SK-N-MC (cell line): ENCODE results near the gene PDE4D.

Source experiments
- DNase-seq: peaks from one replicate; pipeline ENCODE4 v3.0.0-alpha.2; 2011; ENCODE audit warnings: low read depth, low spot score
- H3K27ac ChIP-seq: fragments of 200-600 bp; sonication (generic); 2 replicates; pipeline ENCODE4 v1.5.1; 2016; ENCODE audit warnings: mixed run types
- H3K36me3 ChIP-seq: fragments of 200-600 bp; sonication (generic); 2 replicates; pipeline ENCODE4 v1.6.1; 2017; ENCODE audit warnings: antibody characterized with exemption, low read length, mixed read lengths; ENCODE audit not compliant: insufficient read depth
- H3K4me3 ChIP-seq: fragments of 200-600 bp; sonication (generic); 2 replicates; pipeline ENCODE4 v1.5.1; 2016
- H3K9ac ChIP-seq: fragments of 200-600 bp; sonication (generic); 2 replicates; pipeline ENCODE4 v1.8.0; 2017; ENCODE audit warnings: mixed run types, mixed read lengths; ENCODE audit not compliant: insufficient read length
- H3K9me3 ChIP-seq: fragments of 200-600 bp; sonication (generic); 2 replicates; pipeline ENCODE4 v1.6.1; 2017; ENCODE audit warnings: low read depth, mild to moderate bottlenecking, antibody characterized with exemption, low read length, moderate library complexity, mixed read lengths
- EZH2 ChIP-seq: fragments of 200-600 bp; sonication (generic); IDR thresholded peaks from one replicate; pipeline ENCODE4 v1.6.1; 2017; ENCODE audit warnings: antibody characterized with exemption
- FOXP2 ChIP-seq: optimal IDR thresholded peaks from 2 replicates; pipeline ENCODE3; 2011; ENCODE audit warnings: mild to moderate bottlenecking, moderate library complexity; ENCODE audit not compliant: insufficient read depth; ENCODE audit errors: extremely low read length, control extremely low read depth
- POLR2AphosphoS5 ChIP-seq: IDR thresholded peaks from 2 replicates; pipeline ENCODE4 v1.6.1; 2012; ENCODE audit warnings: mild to moderate bottlenecking, low read depth, low read length, borderline replicate concordance

PDE4D gene

GRCh38 chr5:59819806-59820205, 73.7 kb downstream of the PDE4D start:
- no peaks in the 10 kb centered on the region for H3K9me3 ChIP-seq
- H3K4me3 ChIP-seq = no peak overlapping the region
- TF ChIP-seq POLR2AphosphoS5 (no peak), EZH2 (no peak), FOXP2 (no peak)
- H3K9ac ChIP-seq = no peak overlapping the region
- no peaks in the 10 kb centered on the region for H3K36me3 ChIP-seq
- H3K27ac ChIP-seq = no peak overlapping the region
- no peak for DNase-seq

GRCh38 chr5:59817536-59817935, 76.0 kb downstream of the PDE4D start:
- DNase-seq = no peak
- Histone ChIP-seq H3K4me3 (no peak overlapping the region), H3K9me3 (no peaks in the 10 kb centered on the region), H3K27ac (no peak overlapping the region), H3K9ac (no peak overlapping the region), H3K36me3 (no peaks in the 10 kb centered on the region)
- TF ChIP-seq EZH2 = no peak
- TF ChIP-seq POLR2AphosphoS5 = no peak
- no peak for TF ChIP-seq FOXP2

DNA sequence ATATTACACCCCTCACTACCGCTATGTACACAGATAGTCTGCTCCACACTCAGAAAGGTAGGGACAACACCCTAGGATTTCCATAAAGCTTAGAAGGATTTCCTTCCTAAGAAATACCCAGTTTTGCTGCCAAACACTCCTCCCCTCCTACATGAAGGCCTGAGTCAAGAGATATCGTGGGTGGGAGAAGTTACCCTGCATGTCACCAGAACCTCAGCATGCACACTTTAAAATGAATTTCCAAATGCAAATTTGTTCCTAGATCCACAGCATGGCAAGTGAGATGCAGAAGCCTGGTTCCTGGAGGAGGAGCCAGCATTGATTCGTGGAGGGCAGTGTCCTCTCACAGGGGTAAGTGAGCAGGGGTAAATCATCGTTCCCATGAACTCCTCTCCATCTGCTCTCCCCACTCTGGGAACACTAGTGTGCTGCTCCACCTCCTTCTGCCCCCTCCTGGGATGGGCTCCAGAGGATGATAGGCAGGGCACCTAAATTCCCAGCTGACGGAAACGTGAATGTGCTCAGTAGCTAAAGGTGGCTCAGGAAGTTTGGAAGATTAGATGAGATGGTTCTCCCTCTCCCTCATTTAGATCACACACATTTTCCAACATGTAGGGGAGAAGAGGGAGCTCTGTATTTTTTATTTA, 76.7 kb downstream of the PDE4D start:
- no peaks in the 10 kb centered on the region for H3K36me3 ChIP-seq
- H3K9me3 ChIP-seq = no peaks in the 10 kb centered on the region
- H3K27ac ChIP-seq = no peak overlapping the region
- no peak overlapping the region for H3K9ac ChIP-seq
- DNase-seq = no peak
- TF ChIP-seq POLR2AphosphoS5 (no peak), FOXP2 (no peak), EZH2 (no peak)
- H3K4me3 ChIP-seq = no peak overlapping the region

DNA sequence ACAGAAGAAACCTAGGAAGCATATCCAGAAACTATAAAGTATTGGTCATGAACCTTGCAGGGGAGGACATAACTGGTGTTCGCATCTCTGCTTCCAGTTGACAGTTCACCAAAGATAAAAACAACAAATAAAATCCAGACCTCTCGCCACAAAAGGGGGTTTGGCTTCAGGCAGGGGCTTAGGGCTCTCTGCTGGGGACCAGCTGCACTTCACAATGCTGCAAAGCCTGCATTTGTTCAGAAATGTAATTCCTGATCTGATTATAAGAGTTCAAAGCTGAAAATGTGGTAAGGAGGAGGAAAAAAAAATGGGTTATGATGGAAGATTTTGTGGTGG, 79.0 kb downstream of the PDE4D start:
- Histone ChIP-seq H3K36me3 (no peaks in the 10 kb centered on the region), H3K4me3 (no peak overlapping the region), H3K9me3 (no peaks in the 10 kb centered on the region), H3K9ac (no peak overlapping the region), H3K27ac (no peak overlapping the region)
- TF ChIP-seq FOXP2 (no peak), EZH2 (no peak), POLR2AphosphoS5 (no peak)
- DNase-seq = no peak

DNA sequence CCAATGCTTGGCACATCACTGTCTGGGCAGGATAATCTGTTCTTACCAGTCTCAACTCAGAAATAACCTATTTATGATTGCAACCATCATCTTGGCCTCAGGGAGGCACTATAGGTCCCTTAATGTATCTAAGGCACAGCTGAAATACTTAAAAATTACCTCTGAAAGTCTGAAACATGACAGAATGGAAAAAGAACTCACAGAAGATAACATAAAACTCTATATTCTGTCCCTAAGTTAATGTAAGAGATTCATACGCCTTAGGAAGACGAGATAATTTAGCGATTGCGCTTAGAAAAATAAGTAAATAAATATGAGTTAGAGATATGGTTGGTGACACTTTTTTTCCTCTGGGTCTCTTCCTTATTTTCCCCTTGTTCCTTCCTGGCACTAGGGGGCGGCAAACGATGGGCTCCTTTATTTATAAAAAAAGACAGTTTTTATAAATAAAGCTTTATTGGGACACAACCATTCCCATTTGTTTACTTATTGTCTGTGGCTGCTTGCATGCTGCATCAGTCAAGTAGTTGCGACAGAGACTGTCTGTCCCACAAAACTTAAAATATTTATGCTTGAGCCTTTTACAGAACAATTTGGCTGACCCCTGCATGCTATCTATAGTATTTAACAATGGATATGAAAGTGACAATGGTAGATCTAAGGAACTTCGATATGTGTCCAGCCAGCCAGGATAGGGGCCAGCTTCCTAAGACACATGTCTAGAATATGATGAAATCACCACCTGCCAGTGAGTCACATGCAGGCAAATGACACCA, 79.6 kb downstream of the PDE4D start:
- Histone ChIP-seq H3K27ac (no peak overlapping the region), H3K4me3 (peak overlapping the region; percentile 70), H3K36me3 (no peaks in the 10 kb centered on the region), H3K9ac (peak overlapping the region; percentile 39), H3K9me3 (no peaks in the 10 kb centered on the region)
- DNase-seq = peak; percentile 75
- TF ChIP-seq POLR2AphosphoS5 (no peak), EZH2 (no peak), FOXP2 (no peak)

- H3K9ac ChIP-seq = no peak overlapping the region
- no peak for DNase-seq
- no peak for TF ChIP-seq POLR2AphosphoS5
- no peak for TF ChIP-seq FOXP2
- no peak for TF ChIP-seq EZH2
- H3K4me3 ChIP-seq = peak overlapping the region; percentile 70
- H3K27ac ChIP-seq = no peak overlapping the region
- no peaks in the 10 kb centered on the region for H3K9me3 ChIP-seq
- no peaks in the 10 kb centered on the region for H3K36me3 ChIP-seq
Observed at GRCh38 chr5:59810041-59810440, 83.5 kb downstream of the PDE4D start.

DNA sequence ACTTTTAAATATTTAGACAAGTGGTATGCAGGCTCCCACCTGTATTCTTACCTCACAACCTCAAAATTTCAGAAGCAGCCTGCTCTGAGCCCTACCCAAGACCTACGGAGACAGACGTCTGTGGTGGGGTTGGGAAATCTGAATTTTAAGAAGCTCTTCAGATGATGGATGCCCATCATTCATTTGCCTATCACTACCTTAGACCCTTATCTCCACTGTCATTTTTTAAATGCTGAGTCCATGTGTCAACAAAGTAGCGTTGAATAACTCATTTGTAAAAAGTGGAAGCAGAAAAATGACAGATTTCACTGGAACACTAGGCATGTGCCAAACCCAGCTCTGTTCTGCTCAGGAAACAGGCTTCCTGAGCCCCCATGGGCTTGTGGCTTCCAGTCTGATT, 85.7 kb downstream of the PDE4D start:
- H3K27ac ChIP-seq = no peak overlapping the region
- no peak overlapping the region for H3K4me3 ChIP-seq
- no peak overlapping the region for H3K9ac ChIP-seq
- no peaks in the 10 kb centered on the region for H3K9me3 ChIP-seq
- H3K36me3 ChIP-seq = no peaks in the 10 kb centered on the region
- TF ChIP-seq POLR2AphosphoS5 (no peak), EZH2 (no peak), FOXP2 (no peak)
- no peak for DNase-seq

DNA sequence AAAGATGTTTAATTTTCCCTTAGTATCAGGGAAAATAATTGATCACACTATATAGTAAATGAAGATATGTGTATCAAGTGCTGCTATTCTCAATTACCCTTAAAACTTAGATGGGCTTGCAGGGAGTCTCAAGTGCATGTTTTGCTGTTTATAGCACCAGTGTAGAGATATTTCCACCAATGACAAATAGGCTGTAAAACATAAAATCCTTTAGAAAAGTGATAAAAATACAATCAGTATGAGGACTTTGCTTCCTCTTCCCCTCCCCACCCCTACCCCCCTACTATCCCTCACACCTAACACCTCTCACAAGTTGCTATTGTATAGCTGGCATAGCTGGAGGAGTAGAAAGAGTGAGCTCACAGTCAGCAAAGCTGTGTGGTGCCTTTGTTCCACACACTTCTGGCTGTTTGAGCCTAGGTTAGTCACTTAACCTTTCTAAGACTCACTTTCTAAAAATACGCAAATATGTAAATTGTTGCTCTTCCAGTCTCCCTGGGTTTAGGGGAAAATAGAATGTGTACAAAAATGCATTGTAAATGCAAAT, 93.1 kb downstream of the PDE4D start:
- no peak for TF ChIP-seq FOXP2
- Histone ChIP-seq H3K9ac (no peak overlapping the region), H3K4me3 (no peak overlapping the region), H3K27ac (no peak overlapping the region), H3K9me3 (no peaks in the 10 kb centered on the region), H3K36me3 (no peaks in the 10 kb centered on the region)
- no peak for DNase-seq
